H1 (cell line): Measurements from ENCODE around the gene SCAPER. TPM values are rescaled to one million over a fixed set of nuclear protein-coding genes. Genes with fewer than 3 reads are reported as not detected.

ENCODE experiments used
- CTCF ChIA-PET: fragments of 300-600 bp; sonication (Branson Sonifier 250); formaldehyde crosslinking; loops from one replicate; lab custom pipeline; 2021; ENCODE audit not compliant: partially characterized antibody; lab: Charles Lee
- POLR2A ChIA-PET: fragments of 300-600 bp; sonication (Branson Sonifier 250); formaldehyde crosslinking; loops from one replicate; lab custom pipeline; 2021; ENCODE audit warnings: inconsistent platforms; ENCODE audit not compliant: partially characterized antibody; lab: Charles Lee
- DNase-seq, 2 experiments: peaks; one replicate each; pipeline versions ENCODE4 v3.0.0 to v3.0.0-alpha.2; 2010 to 2022; ENCODE audit warnings: low spot score in 2 of 2, low read depth in 1 of 2, mixed read lengths in 1 of 2
- FAIRE-seq: peaks from 2 replicates; lab custom pipeline; 2011; peaks lifted over from hg19 to GRCh38; lab: Jason Lieb, UNC
- H2AFZ ChIP-seq: 2 replicates; pipeline ENCODE4 v1.8.1; 2012; ENCODE audit warnings: low read length, inconsistent platforms
- H2AK5ac ChIP-seq: 2 replicates; pipeline ENCODE4 v1.6.1; 2013; ENCODE audit warnings: low read depth, low read length
- H2BK120ac ChIP-seq: replicated peaks from 2 replicates; pipeline ENCODE3; 2013; ENCODE audit warnings: low read depth, low read length, inconsistent platforms
- H2BK12ac ChIP-seq: 2 replicates; pipeline ENCODE4 v1.6.1; 2013; ENCODE audit warnings: low read depth, low read length
- H2BK15ac ChIP-seq: 2 replicates; pipeline ENCODE4 v1.6.1; 2013; ENCODE audit warnings: low read length
- H2BK20ac ChIP-seq: 2 replicates; pipeline ENCODE4 v1.6.1; 2013; ENCODE audit warnings: low read length
- H2BK5ac ChIP-seq: 2 replicates; pipeline ENCODE4 v1.6.1; 2013; ENCODE audit warnings: low read depth, low read length
- H3K14ac ChIP-seq: 2 replicates; pipeline ENCODE4 v1.6.1; 2013; ENCODE audit warnings: inconsistent platforms; ENCODE audit not compliant: insufficient read length
- H3K18ac ChIP-seq: 2 replicates; pipeline ENCODE4 v1.6.1; 2013; ENCODE audit warnings: low read length; ENCODE audit errors: extremely low read depth
- H3K23ac ChIP-seq: 2 replicates; pipeline ENCODE4 v1.6.1; 2013; ENCODE audit warnings: inconsistent platforms; ENCODE audit not compliant: insufficient read length
- H3K23me2 ChIP-seq: 2 replicates; pipeline ENCODE4 v1.6.1; 2013; ENCODE audit warnings: low read depth, low read length
- H3K27ac ChIP-seq: 2 replicates; pipeline ENCODE4 v1.6.1; 2011; ENCODE audit warnings: low read depth, low read length, inconsistent platforms
- H3K27me3 ChIP-seq, 4 experiments: replicated peaks in 1 of 4; 1 replicate in 1 of 4; 2 replicates in 3 of 4; pipeline versions ENCODE4 v1.6.1 to v1.8.1; 2011 to 2013; ENCODE audit warnings: low read length in 3 of 4, mild to moderate bottlenecking in 3 of 4, inconsistent platforms in 2 of 4, mixed read lengths in 2 of 4, moderate library complexity in 1 of 4; ENCODE audit not compliant: control insufficient read depth in 3 of 4, insufficient read depth in 3 of 4; ENCODE audit errors: extremely low read depth in 1 of 4
- H3K36me3 ChIP-seq, 4 experiments: 2 replicates each; pipeline versions ENCODE4 v1.6.1 to v1.8.1; 2011 to 2013; ENCODE audit warnings: mild to moderate bottlenecking in 4 of 4, low read length in 3 of 4, moderate library complexity in 2 of 4, control low read depth in 1 of 4, inconsistent platforms in 1 of 4; ENCODE audit not compliant: insufficient read depth in 4 of 4, control insufficient read depth in 2 of 4
- H3K4ac ChIP-seq: replicated peaks from 2 replicates; pipeline ENCODE3; 2013; ENCODE audit warnings: low read length, low read depth, mixed read lengths, inconsistent platforms; ENCODE audit not compliant: insufficient read length
- H3K4me1 ChIP-seq, 4 experiments: replicated peaks in 1 of 4; 1 replicate in 1 of 4; 2 replicates in 3 of 4; pipeline versions ENCODE4 v1.6.1 to v1.8.1; 2011 to 2013; ENCODE audit warnings: low read length in 3 of 4, inconsistent platforms in 2 of 4, mixed read lengths in 1 of 4; ENCODE audit not compliant: insufficient read depth in 4 of 4, control insufficient read depth in 3 of 4
- H3K4me2 ChIP-seq, 2 experiments: 2 replicates each; pipeline versions ENCODE4 v1.6.1 to v1.8.1; 2011 to 2013; ENCODE audit warnings: low read depth in 2 of 2, low read length in 2 of 2, control low read depth in 1 of 2, inconsistent platforms in 1 of 2, mild to moderate bottlenecking in 1 of 2; ENCODE audit not compliant: insufficient read depth in 1 of 2
- H3K4me3 ChIP-seq, 4 experiments: fragments of 200-600, 300-600 bp in 1 of 4; sonication (generic), shearing (Covaris generic), sonication (Bioruptor Twin) in 1 of 4; 2 replicates each; pipeline versions ENCODE4 v1.5.1 to v1.8.1; 2011 to 2016; ENCODE audit warnings: low read length in 4 of 4, low read depth in 3 of 4, control low read depth in 2 of 4, inconsistent platforms in 2 of 4, mild to moderate bottlenecking in 2 of 4, mixed read lengths in 1 of 4, moderate library complexity in 1 of 4; ENCODE audit not compliant: insufficient read depth in 2 of 4; ENCODE audit errors: extremely low read depth in 1 of 4
- H3K56ac ChIP-seq: replicated peaks from 2 replicates; pipeline ENCODE3; 2013; ENCODE audit warnings: low read depth, mild to moderate bottlenecking, mixed read lengths, low read length, inconsistent platforms; ENCODE audit not compliant: insufficient read length
- H3K79me1 ChIP-seq: 2 replicates; pipeline ENCODE4 v1.6.1; 2013; ENCODE audit warnings: low read depth, low read length, control low read depth
- H3K79me2 ChIP-seq, 2 experiments: 2 replicates each; pipeline versions ENCODE4 v1.6.1 to v1.8.1; 2012 to 2013; ENCODE audit warnings: low read length in 2 of 2, mild to moderate bottlenecking in 2 of 2, inconsistent platforms in 1 of 2; ENCODE audit not compliant: insufficient read depth in 2 of 2, control insufficient read depth in 1 of 2
- H3K9ac ChIP-seq, 4 experiments: replicated peaks in 1 of 4; 1 replicate in 1 of 4; 2 replicates in 3 of 4; pipeline versions ENCODE4 v1.6.1 to v1.8.1; 2011 to 2013; ENCODE audit warnings: low read depth in 3 of 4, low read length in 3 of 4, control low read depth in 2 of 4, mild to moderate bottlenecking in 2 of 4, moderate library complexity in 2 of 4, inconsistent platforms in 1 of 4; ENCODE audit errors: extremely low read depth in 1 of 4
- H3K9me3 ChIP-seq, 2 experiments: 2 replicates each; pipeline versions ENCODE4 v1.6.1 to v1.8.1; 2012 to 2013; ENCODE audit warnings: mild to moderate bottlenecking in 2 of 2, moderate library complexity in 2 of 2, control low read depth in 1 of 2, inconsistent platforms in 1 of 2, low read depth in 1 of 2, low read length in 1 of 2, mixed read lengths in 1 of 2; ENCODE audit not compliant: insufficient read depth in 2 of 2
- H4K20me1 ChIP-seq, 2 experiments: replicated peaks in 1 of 2; 2 replicates each; pipeline versions ENCODE3 to v1.8.1; 2011 to 2013; ENCODE audit warnings: inconsistent platforms in 2 of 2, low read length in 2 of 2, mild to moderate bottlenecking in 1 of 2; ENCODE audit not compliant: insufficient read depth in 2 of 2, control insufficient read depth in 1 of 2
- H4K5ac ChIP-seq: 2 replicates; pipeline ENCODE4 v1.6.1; 2013; ENCODE audit warnings: low read length, low read depth, mixed read lengths, inconsistent platforms; ENCODE audit not compliant: insufficient read length
- H4K8ac ChIP-seq: 2 replicates; pipeline ENCODE4 v1.8.0; 2013; ENCODE audit warnings: mild to moderate bottlenecking, moderate library complexity, low read length, inconsistent platforms; ENCODE audit not compliant: insufficient read depth; ENCODE audit errors: extremely low read depth
- H4K91ac ChIP-seq: replicated peaks from 2 replicates; pipeline ENCODE3; 2013; ENCODE audit warnings: low read length, mixed read lengths, inconsistent platforms; ENCODE audit not compliant: insufficient read length
- BRCA1 ChIP-seq: IDR thresholded peaks from 2 replicates; pipeline ENCODE4 v1.6.1; 2012; ENCODE audit warnings: low read depth, low read length, improper control_type of control experiment
- HDAC2 ChIP-seq, 2 experiments: fragments of 300-600 bp in 1 of 2; sonication (generic) in 1 of 2; IDR thresholded peaks; 2 replicates each; pipeline ENCODE4 v1.6.1; 2011 to 2012; ENCODE audit warnings: low read depth in 2 of 2, low read length in 2 of 2, mild to moderate bottlenecking in 2 of 2, moderate library complexity in 2 of 2, borderline replicate concordance in 1 of 2, inconsistent platforms in 1 of 2
- KDM4A ChIP-seq: IDR thresholded peaks from one replicate; pipeline ENCODE4 v1.7.1; 2012; ENCODE audit warnings: low read depth, mild to moderate bottlenecking, moderate library complexity, low read length, inconsistent platforms; ENCODE audit not compliant: severe bottlenecking
- KDM5A ChIP-seq: fragments of 200-600 bp; IDR thresholded peaks from 2 replicates; pipeline ENCODE4 v1.7.1; 2012; ENCODE audit warnings: mild to moderate bottlenecking, low read length, inconsistent platforms, mixed read lengths
- POU5F1 ChIP-seq: IDR thresholded peaks from 2 replicates; pipeline ENCODE4 v1.6.1; 2011; ENCODE audit warnings: low read depth, mild to moderate bottlenecking, low read length, moderate library complexity
- SIRT6 ChIP-seq: IDR thresholded peaks from one replicate; pipeline ENCODE4 v1.7.1; 2012; ENCODE audit warnings: low read length, inconsistent platforms
- TAF1 ChIP-seq: IDR thresholded peaks from 2 replicates; pipeline ENCODE4 v1.6.1; 2011; ENCODE audit warnings: mild to moderate bottlenecking, low read depth, low read length
- polyA plus RNA-seq, 7 experiments: library from polyadenylated mRNA; depleted of rRNA in 3 of 7; stranded (reverse) in 5 of 7; unstranded in 2 of 7; fragments of >200 nt in 5 of 7; fragments of 200-250 nt in 2 of 7; gene quantifications; 1 replicate in 5 of 7; 2 replicates in 1 of 7; 4 replicates in 1 of 7; pipeline versions ENCODE4 v1.2.1 to v1.2.3, GENCODE V29; 2011 to 2013; ENCODE audit warnings: missing spikeins in 2 of 7, mixed read lengths in 2 of 7
- total RNA-seq: library from RNA; stranded (reverse); fragmentation: NEBNext Ultra II Directional; extraction: Animal tissue kit (Norgen Biotek cat#: 25700); gene quantifications from 2 replicates; pipeline ENCODE4 v1.2.1, GENCODE V29; 2021

SCAPER gene
- total and polyA plus RNA-seq, 2 of the 8 experiments (the other 6 are each of a cell fraction or from before 2014, with no cell fraction given) = 1.6 to 6.8 TPM

DNA sequence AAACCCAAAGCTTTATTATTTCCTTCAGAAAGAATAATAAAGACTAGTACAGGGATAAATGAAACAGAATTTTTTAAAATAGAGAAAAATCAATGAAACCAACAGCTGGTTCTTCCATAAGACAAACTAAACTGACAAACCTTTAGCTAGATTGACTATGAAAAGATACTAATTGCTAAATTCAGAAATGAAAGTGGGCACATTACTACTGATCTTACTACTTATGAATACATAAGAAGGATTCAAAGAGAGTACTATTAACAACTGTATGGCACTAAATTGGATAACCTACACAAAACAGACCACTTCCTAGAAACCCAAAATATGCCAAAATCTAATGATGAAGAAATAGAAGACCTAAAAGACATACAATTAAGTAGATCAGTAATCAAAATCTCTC lies 290.4 kb downstream of the SCAPER start:
- POLR2A ChIA-PET = interaction anchor here (1.0 kb wide), 1 partner anchor 12 kb away, joined by 5 read pairs; no protein-coding TSS in a partner anchor
- CTCF ChIA-PET = no interaction called here

More for the DNA sequence above, 290.4 kb downstream of the SCAPER start:
- Histone ChIP-seq H3K27ac (no peak overlapping the region), H4K5ac (no peak overlapping the region), H3K4me1 (no peaks in the 10 kb centered on the region), H3K18ac (no peak overlapping the region), H3K36me3 (no peaks in the 10 kb centered on the region), H3K56ac (no peak overlapping the region), H3K14ac (no peak overlapping the region), H2BK20ac (no peak overlapping the region), H3K9ac (no peak overlapping the region), H3K4me3 (no peak overlapping the region), H2BK5ac (no peak overlapping the region), H2BK15ac (no peak overlapping the region), H4K20me1 (no peaks in the 10 kb centered on the region), H2BK12ac (no peak overlapping the region), H2BK120ac (no peak overlapping the region), H3K23me2 (no peaks in the 10 kb centered on the region), H3K79me1 (no peaks in the 10 kb centered on the region), H4K91ac (no peak overlapping the region), H3K23ac (no peak overlapping the region), H2AFZ (no peak overlapping the region), H3K4me2 (no peak overlapping the region), H3K27me3 (no peaks in the 10 kb centered on the region), H3K9me3 (peaks cover 5 to 12% of the 10 kb centered on the region in 2 experiments), H2AK5ac (no peak overlapping the region), H3K4ac (no peak overlapping the region), H3K79me2 (no peaks in the 10 kb centered on the region), H4K8ac (no peak overlapping the region)
- DNase-seq (no peak), FAIRE-seq (no peak)
- no peak for TF ChIP-seq HDAC2 (IDR thresholded peaks at IDR 0.05; ENCODE audit: borderline replicate concordance in 1 of 2, low read depth in 2 of 2, low read length in 2 of 2)
- no peak for TF ChIP-seq KDM4A
- no peak for TF ChIP-seq SIRT6
- TF ChIP-seq TAF1 = no peak
- TF ChIP-seq BRCA1 = no peak
- no peak for TF ChIP-seq KDM5A
- TF ChIP-seq POU5F1 = no peak
